ENCODE results near the gene ADI1.

Gene ADI1

DNA sequence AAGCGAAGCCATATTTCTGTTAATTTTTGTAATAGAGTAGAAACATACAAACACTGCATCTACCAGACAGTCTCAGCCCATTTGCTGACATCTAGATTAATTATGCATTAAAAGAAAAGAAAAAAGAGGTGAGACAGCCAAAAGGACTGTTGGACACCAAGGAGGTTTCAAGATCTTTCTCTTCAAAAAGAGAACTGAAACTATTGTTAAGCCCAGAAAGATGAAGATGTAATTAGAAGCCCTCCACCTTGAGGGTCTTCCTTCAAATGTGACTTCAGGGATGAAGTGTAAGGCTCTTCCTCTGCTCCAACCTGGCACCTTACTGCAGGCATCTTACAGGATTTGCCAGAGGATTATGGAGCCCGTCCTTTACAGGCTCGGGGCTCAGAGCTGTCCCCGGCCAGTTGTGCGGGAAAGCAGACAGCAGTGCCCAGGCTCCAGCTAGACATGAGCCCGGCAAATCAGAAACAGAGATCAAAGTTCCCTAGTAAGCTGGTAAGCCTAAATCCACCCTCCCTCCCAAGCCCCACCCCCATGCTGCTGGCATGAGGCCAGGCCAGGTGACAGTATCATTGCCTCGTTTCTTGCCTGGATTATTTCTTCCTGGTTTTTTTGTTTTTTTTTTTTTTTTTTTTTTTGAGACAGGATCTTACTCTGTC is 38.9 kb downstream of the ADI1 start:
- DNase-seq (ENCODE audit: low read depth) = no peak

DNA sequence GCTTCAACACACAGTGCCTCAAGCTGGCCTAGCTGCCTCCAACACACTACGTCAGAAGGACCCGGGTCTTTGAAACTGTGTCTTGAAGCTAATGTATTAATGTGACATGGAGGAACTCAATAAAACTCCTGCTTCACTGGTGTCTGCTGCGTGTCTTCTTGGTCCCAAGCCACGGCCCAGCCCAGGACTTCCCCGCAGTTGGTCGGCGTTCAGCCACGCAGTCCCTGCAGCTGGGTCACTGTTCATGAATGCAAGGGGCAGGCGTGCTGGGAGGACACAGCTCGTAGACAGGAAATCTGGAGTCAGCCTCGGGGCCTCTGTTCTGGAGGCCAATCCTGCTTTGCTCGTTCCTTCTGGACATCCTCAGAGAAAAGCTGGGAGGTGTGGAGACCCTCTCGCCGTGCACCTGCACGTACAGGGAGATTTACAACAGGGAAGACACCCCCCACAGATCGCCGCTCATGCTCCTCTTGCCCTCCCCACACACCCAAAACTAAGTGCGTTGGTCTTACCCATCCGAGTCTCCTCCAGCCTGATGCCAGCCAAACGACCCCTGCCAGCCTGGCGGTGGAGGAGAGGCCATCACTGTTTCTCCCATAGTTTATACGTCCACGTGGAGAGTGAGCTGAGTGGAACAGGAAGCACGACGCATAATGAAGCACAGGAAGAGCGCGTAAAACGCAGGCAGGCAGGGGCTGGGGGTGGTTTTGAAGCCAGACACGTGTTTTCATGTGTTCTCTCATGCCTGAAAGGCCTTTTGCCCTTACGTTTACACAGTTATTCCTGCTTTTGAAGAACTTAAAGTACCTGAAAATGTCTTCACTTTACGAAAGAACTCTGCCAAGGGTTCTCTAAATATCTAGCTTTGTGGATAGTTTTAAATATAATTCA is 39.7 kb downstream of the ADI1 start:
- no peak for DNase-seq (ENCODE audit: low read depth)

DNA sequence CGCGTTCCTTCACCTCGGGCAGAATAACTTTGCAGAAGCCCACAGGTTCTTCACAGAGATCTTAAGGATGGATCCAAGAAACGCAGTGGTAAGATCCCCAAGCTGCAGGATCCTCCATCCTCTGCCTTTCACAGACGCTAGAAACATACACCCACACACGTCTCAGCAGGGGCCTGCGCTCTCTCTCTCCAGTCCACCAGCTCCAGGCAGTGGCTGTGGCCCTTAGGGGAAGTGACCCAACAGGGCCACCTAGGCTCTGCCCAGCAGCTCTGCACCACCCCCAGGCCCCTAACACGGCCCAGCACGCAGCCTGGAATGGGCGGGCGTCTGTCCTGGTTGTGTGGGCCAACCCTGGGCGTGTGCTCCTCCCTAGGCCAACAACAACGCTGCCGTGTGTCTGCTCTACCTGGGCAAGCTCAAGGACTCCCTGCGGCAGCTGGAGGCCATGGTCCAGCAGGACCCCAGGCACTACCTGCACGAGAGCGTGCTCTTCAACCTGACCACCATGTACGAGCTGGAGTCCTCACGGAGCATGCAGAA is 40.4 kb downstream of the ADI1 start:
- no peak for DNase-seq (ENCODE audit: low read depth)

DNA sequence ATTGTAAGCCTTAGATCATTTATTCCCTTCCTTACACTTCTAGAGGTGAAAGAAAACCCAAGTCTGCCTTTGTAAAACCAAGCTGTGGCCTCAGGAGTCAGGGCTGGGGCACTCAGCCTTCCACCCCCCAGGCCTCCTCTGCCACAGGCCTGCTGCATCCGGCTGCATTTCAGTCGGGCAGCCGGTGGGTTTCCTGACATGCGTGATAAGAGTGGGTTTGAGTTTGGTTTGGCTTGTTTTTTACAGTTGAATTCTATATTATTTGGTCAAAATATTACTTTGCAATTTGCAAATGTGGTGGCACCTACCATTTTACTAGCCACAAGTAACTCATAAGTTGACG is 42.4 kb downstream of the ADI1 start:
- DNase-seq (ENCODE audit: low read depth) = no peak

DNA sequence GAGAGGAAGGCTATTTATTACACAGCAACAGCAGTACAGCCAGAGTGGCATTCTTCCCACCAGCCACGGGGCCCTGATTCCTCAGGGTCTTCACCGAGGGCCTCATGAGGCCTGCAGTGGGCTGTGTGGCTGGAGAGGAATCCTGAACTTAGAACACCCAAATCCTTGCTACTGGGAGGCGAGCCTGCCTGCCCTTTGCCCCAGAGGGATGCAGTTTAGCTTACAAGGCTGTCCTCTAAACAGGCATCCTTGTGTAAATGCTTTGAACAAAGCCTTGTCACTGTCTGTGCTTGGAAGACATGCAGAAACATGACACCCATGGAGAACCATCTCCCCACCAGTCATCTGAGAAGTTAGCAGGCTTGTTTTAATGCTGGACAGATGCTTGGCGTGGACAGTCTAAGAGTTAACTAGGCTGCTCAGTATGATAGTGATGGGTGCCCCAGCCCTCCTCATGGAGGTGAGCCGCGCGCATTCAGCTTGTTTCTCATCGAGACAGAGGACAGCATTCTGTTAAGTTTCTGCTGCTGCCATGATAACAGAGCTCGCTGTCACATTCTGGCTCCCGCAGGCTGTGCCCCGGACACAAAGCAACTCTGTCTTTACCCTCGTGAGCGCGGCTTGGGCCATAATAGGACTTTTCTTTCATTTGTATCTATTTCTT is 42.9 kb downstream of the ADI1 start:
- DNase-seq (ENCODE audit: low read depth) = no peak

DNA sequence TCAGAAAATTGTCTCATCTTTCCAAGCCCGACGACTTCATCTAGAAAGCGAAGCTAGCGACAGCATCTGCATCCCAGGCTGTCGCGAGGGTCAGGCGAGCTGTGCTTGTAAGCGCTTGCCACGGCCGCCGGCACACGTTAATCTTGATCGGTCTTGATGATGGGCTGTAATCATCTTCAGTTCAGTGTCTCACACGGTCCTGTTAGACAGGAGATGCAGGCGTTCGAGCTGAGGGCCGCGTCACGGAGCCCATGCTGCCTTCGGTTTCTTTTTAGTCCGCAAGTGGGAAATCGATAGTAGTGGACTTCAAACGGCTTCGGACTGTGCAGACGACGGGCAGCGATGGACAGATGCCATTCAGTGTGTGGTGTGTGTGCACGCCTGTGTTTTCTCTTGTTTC is 43.6 kb downstream of the ADI1 start:
- DNase-seq (ENCODE audit: low read depth) = no peak

DNA sequence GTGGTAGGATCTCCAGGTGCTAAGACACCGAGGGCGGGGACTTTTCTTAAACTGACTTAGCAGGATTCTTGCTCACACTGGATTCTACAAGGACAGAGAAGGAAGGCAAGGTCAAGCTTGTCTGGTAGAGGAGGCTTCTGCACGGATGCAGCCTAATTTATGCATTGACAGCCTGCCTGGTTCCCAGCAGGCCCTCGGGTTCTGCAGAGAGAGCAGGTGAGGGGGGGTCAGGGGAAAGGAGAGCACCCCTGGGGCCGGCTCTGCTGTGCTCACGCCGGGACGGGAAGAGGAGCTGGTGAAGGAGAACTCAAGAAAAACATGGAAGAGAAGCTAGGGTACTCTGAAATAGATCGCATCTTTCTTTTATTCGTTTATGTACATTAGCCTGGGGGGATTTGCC is 46.4 kb downstream of the ADI1 start:
- no peak for DNase-seq (ENCODE audit: low read depth)

DNA sequence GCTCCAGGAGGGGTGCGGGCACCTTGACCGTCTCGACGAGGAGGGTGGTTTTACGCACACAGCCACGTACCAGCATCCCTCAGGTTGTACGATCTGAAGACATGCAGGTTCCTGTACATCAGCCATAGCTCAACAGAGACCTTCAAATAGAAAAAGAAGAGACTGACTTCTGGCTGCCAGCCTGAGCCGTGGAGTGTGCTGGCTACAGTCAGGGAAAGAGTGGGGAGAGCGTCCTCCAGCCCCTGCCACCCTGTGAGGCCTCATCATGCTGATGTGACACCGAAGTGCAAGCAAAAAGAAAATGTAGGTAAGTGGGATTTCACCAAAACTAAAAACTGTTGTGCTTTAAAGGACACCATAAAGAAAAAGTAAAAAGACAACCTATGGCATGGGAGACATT is 47.0 kb downstream of the ADI1 start:
- no peak for DNase-seq (ENCODE audit: low read depth)

DNA sequence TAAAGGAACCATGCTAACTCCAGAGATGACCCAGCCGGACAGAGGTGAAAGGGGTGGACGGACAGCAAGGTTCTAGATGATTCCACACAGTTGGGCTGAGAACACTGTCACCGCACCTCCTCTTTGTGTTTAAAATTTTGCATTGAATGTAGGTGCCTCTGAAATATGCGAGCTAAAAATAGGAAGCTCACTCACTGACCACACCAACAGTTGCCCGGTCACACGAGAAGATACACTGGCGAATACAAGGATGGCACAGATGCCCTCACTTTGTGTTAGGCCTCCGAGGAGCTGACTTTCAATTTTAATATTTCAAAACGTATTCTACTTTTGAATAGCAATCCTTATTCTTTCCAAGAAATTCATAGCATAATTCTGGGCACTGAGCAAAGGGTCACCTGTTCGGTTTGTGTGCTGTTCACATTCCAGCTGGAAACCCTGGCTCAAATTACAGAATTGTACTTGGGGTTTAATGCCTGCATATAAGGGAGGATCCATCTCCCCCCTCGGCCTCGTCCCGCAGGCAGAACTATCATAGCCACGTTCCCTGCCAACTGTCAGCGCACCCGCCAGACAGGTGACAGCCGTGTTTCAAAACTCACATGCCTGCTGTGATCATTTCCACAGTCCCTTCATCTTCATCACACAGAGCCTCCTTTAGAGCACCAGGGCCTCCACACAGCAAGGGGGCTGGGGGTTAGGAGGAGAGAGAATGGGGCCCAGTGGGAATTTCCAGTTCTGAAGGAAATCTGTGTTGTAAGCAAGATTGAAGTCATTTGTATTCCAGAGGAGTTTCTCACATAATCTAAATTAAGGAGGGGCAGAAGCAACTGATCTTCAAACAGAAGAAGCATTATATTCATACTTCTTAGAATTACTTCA is 48.2 kb downstream of the ADI1 start:
- no peak for DNase-seq (ENCODE audit: low read depth)

DNA sequence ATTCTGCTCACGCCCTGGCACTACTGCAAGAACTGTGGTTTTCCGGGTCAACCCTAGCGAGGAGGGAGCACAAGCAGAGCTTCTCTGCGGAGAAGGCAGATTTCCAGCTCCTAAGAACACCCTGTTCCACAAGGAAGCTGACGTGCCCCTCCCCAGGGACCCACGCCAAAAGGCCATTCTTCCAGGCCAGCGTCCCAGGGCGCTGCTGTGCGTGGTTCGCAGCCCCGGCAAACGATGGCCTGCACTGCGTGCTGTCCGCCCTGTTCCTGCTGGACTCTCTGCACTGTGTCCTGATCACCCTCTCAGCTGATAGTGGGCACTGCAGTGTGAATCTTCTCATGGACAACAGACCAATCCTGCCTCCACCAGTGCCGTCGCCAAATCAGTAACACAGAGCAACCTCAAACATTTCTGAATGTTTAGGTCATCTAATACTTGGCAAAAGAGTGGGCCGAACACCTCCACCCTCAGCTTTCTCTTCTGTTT is 49.1 kb downstream of the ADI1 start:
- no peak for DNase-seq (ENCODE audit: low read depth)

DNA sequence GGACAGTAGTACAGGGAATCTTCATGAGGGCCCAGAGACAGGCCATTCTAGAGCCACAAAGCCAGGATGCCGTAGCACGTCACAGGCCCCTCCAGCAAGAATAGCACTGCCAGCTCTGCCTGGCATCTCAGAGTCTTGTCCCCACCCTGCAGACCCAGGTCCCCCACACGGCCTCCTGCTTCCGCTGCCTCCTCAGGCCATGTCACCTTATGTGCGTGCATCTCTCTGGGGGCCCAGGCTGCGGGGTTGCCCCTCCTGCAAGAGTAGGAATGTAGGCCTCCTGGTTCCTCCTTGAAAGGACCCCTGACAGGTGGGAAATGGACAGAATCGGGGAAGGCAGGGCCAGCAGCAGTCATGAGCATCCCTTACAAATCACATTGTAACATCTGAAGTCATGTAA is 49.8 kb downstream of the ADI1 start:
- no peak for DNase-seq (ENCODE audit: low read depth)

DNA sequence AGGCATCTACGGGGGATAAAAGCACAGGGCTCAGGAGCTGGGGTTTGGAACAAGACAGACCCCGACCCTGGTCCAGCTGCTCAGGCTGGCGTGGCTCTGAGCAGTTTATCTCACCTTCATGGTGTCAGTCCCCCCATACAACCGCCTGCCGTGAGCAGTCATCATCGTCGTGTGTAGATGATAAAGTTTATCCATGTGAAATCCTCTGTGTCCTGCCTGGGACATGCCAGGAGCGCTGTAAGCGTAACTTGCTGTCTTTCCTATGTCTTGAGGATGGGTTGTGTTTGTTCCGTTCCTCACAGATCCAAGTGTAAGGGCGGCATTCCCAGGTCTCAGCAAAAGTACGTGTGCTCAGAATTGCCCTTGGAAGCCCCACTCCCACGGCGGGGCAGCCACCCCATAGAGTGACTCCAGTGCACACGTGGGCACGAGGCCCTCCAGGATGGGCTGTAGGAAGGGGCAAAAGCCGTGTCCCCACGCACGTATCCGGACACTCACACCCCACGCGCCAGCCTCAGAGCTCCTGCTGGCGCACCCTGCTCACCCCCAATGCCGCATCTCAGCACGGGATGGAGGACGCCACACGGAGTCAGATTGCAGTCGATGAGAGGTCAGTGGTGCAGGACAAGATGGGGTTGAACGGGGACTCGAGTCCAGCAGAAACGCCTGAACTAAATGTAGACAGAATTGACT is 50.9 kb downstream of the ADI1 start:
- no peak for DNase-seq (ENCODE audit: low read depth)

DNA sequence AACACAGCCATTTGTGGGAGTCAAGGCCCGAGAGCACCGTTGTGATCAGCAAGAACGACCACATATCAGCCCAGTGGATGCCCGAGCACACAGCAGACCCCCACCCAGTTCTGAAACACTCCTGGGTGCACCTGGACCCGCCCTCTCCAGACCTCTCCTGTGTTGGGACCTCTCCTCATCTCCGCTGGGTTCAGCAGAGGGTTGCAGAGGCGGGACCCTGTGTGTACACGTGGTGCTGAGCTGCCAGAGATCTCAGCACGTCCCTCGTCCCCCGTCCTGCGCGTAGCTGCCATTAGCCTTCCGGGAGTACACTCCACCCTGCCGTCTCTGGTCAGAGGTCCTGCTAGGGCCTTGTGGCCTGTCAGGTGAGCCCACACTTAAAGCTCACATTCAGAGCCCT is 51.7 kb downstream of the ADI1 start:
- DNase-seq (ENCODE audit: low read depth) = no peak

DNA sequence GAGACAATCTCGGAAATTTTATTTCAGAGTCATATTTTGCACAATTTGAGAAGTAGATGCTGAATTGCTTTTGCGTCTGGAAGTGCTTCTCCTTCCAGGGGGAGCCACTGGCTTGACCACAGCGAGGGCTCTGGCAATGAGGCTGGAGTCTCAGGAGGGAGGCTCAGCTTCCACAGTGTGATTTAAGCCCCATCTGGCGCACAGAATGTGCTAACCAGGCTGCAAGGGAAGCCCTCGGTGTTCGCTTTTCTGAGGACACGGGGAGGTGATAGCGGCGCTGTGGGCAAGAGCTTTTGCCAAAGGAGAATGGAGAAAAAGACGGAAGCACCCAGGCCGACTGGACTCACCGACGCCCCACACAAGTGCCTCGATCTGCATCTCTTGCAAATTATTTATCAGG is 52.4 kb downstream of the ADI1 start:
- no peak for DNase-seq (ENCODE audit: low read depth)

DNA sequence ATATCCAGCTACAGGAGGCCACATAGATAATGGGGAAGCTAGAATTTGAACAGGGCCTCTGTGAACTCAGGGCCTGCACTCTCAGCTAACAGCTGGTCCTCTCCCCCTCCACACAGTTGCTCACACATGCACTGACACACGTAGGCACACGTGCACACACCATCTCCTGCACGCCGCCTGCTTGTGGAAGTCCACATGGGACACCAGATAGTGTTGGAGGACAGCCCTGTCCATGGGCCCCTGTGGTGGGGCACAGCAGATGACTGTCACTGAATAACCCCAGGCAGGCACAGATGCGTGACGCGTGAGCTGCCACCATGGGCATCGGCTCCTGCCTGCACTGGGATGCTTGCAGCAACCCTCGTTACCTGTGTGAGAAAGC is 52.9 kb downstream of the ADI1 start:
- DNase-seq (ENCODE audit: low read depth) = no peak

DNA sequence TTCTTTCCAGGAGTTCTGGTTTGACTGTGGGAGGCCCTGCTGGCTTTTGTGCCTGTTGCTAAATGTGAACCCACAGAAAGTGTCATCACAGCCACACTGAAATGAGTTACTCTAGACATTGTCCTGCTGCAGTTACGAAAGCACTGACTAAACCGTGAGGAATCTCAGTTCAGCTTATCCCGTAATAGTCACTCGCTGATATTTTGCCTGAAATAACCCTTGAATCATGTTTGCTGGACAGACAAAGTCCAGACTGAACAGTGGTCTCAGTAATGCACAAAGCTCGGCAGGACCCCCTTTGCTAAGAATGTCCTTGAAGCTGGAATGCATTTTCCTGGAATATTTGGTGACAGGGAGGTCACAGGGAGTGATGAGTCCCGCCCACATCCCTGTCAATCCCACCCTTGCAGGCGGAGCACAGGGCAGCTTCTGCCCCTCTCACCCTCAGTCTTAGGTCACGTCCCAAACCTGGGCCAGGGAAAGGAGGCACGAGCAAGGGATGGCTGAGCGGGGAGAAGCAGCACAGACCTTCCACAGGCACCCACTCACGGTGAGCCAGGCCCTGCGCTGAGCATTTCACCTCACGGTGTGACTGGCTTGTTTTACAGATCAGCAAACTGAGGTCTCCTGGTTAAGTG is 53.4 kb downstream of the ADI1 start:
- DNase-seq (ENCODE audit: low read depth) = peak; percentile 26

DNA sequence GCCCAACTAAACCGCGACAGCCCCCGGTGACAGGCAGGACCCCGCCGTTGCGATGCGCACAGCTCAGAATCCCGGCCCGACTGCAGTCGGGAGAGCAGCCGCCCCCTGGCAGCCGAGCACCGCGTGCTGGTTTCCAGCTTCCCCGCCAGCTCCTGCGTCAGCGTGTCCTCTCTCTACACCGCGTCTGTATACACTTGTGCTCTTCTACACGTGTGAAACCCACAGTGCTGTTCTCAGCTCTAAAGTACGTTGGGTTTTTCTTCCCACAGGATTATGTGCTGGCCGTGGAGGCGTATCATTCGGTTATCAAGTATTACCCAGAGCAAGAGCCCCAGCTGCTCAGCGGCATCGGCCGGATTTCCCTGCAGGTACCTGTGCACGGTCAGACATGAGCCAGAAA is 54.0 kb downstream of the ADI1 start:
- no peak for DNase-seq (ENCODE audit: low read depth)

DNA sequence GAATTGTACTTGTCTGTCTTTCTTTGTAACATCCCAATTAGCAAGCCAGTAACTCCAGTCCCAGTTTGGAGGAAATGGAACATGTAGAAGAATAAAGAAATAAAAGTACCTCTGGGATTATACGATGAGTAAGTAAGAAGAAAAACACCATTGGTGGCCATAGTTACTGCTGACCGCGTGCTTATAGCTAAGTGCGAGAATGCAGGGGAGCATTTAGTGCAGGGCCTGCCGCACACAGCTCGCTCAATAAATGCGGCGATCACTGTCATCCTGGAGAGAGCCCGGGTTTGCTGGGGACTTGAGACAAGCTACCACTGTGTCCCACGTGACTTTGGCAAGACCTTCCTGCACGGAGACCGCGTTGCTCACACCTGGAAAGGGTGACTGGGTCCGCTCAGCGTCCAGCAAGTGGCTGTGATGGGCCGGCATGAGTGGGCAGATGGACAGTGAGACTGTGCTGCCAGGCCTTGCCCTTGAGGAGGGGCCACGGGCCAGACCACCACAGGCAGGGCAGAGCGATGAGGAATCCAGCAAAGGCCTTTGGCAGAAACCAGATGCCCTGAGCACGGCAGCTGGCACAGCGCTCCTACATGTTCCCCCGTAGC is 54.8 kb downstream of the ADI1 start:
- no peak for DNase-seq (ENCODE audit: low read depth)

DNA sequence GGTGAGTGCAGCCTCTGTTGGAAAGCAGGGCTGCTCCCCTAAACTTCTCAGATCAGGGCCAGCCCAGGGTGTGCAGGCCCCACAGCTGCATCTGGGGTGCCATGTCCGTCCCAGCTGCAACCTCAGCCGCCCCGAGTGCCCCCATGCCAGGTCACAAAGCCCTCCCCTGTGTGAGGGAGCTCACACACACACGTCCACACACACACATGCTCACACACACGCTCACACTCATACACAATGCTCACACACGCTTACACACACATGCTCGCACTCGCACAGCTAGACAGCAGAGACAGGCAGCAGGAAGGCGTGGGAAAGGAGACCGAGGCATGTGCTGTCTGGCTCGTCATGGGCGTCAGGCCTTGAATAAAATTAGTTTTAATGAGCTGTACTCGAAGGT is 55.4 kb downstream of the ADI1 start:
- no peak for DNase-seq (ENCODE audit: low read depth)

DNA sequence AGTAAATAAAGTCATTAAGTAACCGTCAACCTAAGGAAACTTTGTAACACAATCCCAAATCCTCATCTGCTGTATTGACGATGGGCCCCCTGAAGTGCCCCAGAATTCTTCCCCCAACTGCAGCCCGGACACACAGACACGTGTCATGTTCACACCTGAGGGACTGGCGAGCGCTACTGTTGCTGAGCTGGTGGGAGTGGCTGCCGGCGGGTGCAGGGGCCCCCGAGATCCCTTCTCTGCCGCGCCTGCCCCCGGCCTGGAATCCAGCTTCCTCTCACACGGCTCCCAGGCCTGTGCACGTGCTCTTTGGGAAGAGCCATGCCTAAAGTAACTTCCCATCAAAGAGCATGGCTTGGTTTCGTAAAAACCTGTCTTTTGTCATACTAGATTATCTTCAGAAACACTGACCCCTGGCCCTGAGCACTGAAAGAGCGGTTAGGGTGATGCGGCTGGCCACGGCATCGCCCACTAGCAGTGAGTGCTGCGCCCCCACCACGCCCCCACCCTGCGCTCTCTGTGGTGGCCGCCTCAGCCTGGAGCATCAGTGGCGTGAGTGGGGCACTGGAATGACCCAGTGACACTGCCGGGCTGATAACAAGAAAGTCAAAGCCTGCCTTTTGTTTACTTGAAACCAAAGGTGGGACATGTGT is 56.0 kb downstream of the ADI1 start:
- no peak for DNase-seq (ENCODE audit: low read depth)

Data from HS-27A (cell line).